IMR-90 (cell line): ENCODE measurements around the gene TENT5D. TPM values are rescaled to one million over a fixed set of nuclear protein-coding genes. Genes with fewer than 3 reads are reported as not detected.
"Not testable (repeated sequence)": the region's sequence is repeated elsewhere in the genome, so short reads cannot be mapped to it uniquely, and the experiment has no call there.

Experiments used
- ATAC-seq: fragments of 200-7000 bp; cut with Tn5 transposase; 2 replicates; pipeline ENCODE4 v1.9.1; 2020; ENCODE audit warnings: low read depth, mild to moderate bottlenecking, moderate library complexity
- Bru-seq: library from RNA; stranded (reverse); fragments of 400-500 nt; gene quantifications from one replicate; lab custom pipeline; 2021; lab: Mats Ljungman, UMichigan
- BruChase-seq, 2 experiments: library from RNA; stranded (reverse); fragments of 400-500 nt; gene quantifications; one replicate each; lab custom pipeline; 2021; lab: Mats Ljungman, UMichigan
- BruUV-seq: library from RNA; stranded (reverse); fragments of 400-500 nt; replicated peaks from 2 replicates; lab custom pipeline; 2021; lab: Mats Ljungman, UMichigan
- CTCF ChIA-PET: fragments of 300-600 bp; formaldehyde crosslinking; extraction: SDS; loops from one replicate; lab custom pipeline; 2021; ENCODE audit warnings: antibody characterized with exemption; lab: Yijun Ruan, JAX
- POLR2A ChIA-PET: fragments of 300-600 bp; sonication (Branson Sonifier 250); formaldehyde crosslinking; loops from one replicate; lab custom pipeline; 2022; ENCODE audit warnings: antibody characterized with exemption; ENCODE audit not compliant: unreplicated experiment; lab: Charles Lee
- DNase-seq: peaks from one replicate; pipeline ENCODE4 v3.0.0; 2013
- H2AFZ ChIP-seq: replicated peaks from 2 replicates; pipeline ENCODE3; 2013; ENCODE audit warnings: low read length, mild to moderate bottlenecking; ENCODE audit not compliant: poor library complexity
- H2AK5ac ChIP-seq: 2 replicates; pipeline ENCODE4 v1.6.1; 2013; ENCODE audit warnings: low read depth, low read length, inconsistent platforms
- H2AK9ac ChIP-seq: replicated peaks from 2 replicates; pipeline ENCODE3; 2013; ENCODE audit warnings: mild to moderate bottlenecking, low read depth, low read length, moderate library complexity; ENCODE audit not compliant: poor library complexity
- H2BK120ac ChIP-seq: 2 replicates; pipeline ENCODE4 v1.6.1; 2013; ENCODE audit warnings: low read depth, low read length, inconsistent platforms
- H2BK15ac ChIP-seq: 3 replicates; pipeline ENCODE4 v1.6.1; 2013; ENCODE audit warnings: low read depth, low read length, inconsistent platforms
- H2BK20ac ChIP-seq: 2 replicates; pipeline ENCODE4 v1.6.1; 2013; ENCODE audit warnings: low read depth, mild to moderate bottlenecking, inconsistent platforms, low read length, moderate library complexity
- H2BK5ac ChIP-seq: 2 replicates; pipeline ENCODE4 v1.6.1; 2013; ENCODE audit warnings: mild to moderate bottlenecking, low read depth, low read length, inconsistent platforms; ENCODE audit not compliant: poor library complexity, severe bottlenecking
- H3K14ac ChIP-seq: replicated peaks from 2 replicates; pipeline ENCODE4 v1.6.1; 2013; ENCODE audit warnings: low read depth, low read length, inconsistent platforms
- H3K18ac ChIP-seq: 2 replicates; pipeline ENCODE4 v1.6.1; 2013; ENCODE audit warnings: low read depth, low read length, control low read depth
- H3K23ac ChIP-seq: 2 replicates; pipeline ENCODE4 v1.6.1; 2013; ENCODE audit warnings: low read depth, low read length, inconsistent platforms
- H3K27ac ChIP-seq: 2 replicates; pipeline ENCODE4 v1.5.1; 2013; ENCODE audit warnings: mild to moderate bottlenecking, control low read depth, low read length; ENCODE audit not compliant: insufficient read depth
- H3K27me3 ChIP-seq: 2 replicates; pipeline ENCODE4 v1.6.1; 2013; ENCODE audit warnings: low read length; ENCODE audit not compliant: control insufficient read depth, insufficient read depth
- H3K36me3 ChIP-seq: 2 replicates; pipeline ENCODE4 v1.6.1; 2013; ENCODE audit warnings: low read length, mixed read lengths; ENCODE audit not compliant: control insufficient read depth, insufficient read depth
- H3K4ac ChIP-seq: 2 replicates; pipeline ENCODE4 v1.6.1; 2013; ENCODE audit warnings: low read depth, low read length, inconsistent platforms
- H3K4me1 ChIP-seq: 2 replicates; pipeline ENCODE4 v1.6.1; 2013; ENCODE audit warnings: low read length, mixed read lengths; ENCODE audit not compliant: control insufficient read depth, insufficient read depth
- H3K4me2 ChIP-seq: 2 replicates; pipeline ENCODE4 v1.6.1; 2013; ENCODE audit warnings: low read depth, mild to moderate bottlenecking, control low read depth, low read length, moderate library complexity
- H3K4me3 ChIP-seq: 2 replicates; pipeline ENCODE4 v1.5.1; 2013; ENCODE audit warnings: low read depth, mild to moderate bottlenecking, control low read depth, low read length, moderate library complexity; ENCODE audit not compliant: insufficient read depth
- H3K56ac ChIP-seq: 2 replicates; pipeline ENCODE4 v1.6.1; 2013; ENCODE audit warnings: low read length, inconsistent platforms; ENCODE audit not compliant: insufficient read depth; ENCODE audit errors: extremely low read depth
- H3K79me1 ChIP-seq, 2 experiments: 2 replicates each; pipeline ENCODE4 v1.6.1; 2013; ENCODE audit warnings: low read length in 2 of 2, inconsistent platforms in 1 of 2, low read depth in 1 of 2
- H3K9ac ChIP-seq: 2 replicates; pipeline ENCODE4 v1.6.1; 2013; ENCODE audit warnings: low read depth, low read length, control low read depth
- H3K9me1 ChIP-seq: 2 replicates; pipeline ENCODE4 v1.6.1; 2013; ENCODE audit warnings: low read length, inconsistent platforms; ENCODE audit not compliant: insufficient read depth
- H3K9me3 ChIP-seq: 2 replicates; pipeline ENCODE4 v1.6.1; 2013; ENCODE audit warnings: low read length; ENCODE audit not compliant: control insufficient read depth, insufficient read depth
- H4K20me1 ChIP-seq: 2 replicates; pipeline ENCODE4 v1.6.1; 2013; ENCODE audit warnings: low read length, inconsistent platforms; ENCODE audit not compliant: insufficient read depth
- H4K5ac ChIP-seq: 2 replicates; pipeline ENCODE4 v1.6.1; 2013; ENCODE audit warnings: mild to moderate bottlenecking, low read depth, low read length, control low read depth
- H4K8ac ChIP-seq, 2 experiments: 2 replicates each; pipeline ENCODE4 v1.6.1; 2013; ENCODE audit warnings: low read depth in 2 of 2, low read length in 2 of 2, control low read depth in 1 of 2, inconsistent platforms in 1 of 2
- H4K91ac ChIP-seq: 2 replicates; pipeline ENCODE4 v1.6.1; 2013; ENCODE audit warnings: low read depth, low read length, inconsistent platforms; ENCODE audit not compliant: insufficient read depth
- CHD1 ChIP-seq: IDR thresholded peaks from 2 replicates; pipeline ENCODE4 v1.6.1; 2012; ENCODE audit warnings: low read depth, low read length, improper control_type of control experiment
- ELK1 ChIP-seq: fragments of 150-350 bp; IDR thresholded peaks from 2 replicates; pipeline ENCODE4 v1.6.1; 2016; ENCODE audit warnings: low read depth, mild to moderate bottlenecking, low read length, moderate library complexity, borderline replicate concordance
- MAFK ChIP-seq: IDR thresholded peaks from 2 replicates; pipeline ENCODE4 v1.6.1; 2012; ENCODE audit warnings: low read depth, low read length, improper control_type of control experiment
- WGBS, 2 experiments: methylation state at CpG; one replicate each; pipeline versions ENCODE4 v1.1.5 to v1.1.7; 2013; ENCODE audit warnings: missing lambda C conversion rate in 2 of 2; ENCODE audit not compliant: insufficient read length in 1 of 2; ENCODE audit errors: extremely low coverage in 2 of 2; 5-methylcytosine and 5-hydroxymethylcytosine counted together
- dilution Hi-C: fragments of 300-500 bp; cut with HindIII; formaldehyde crosslinking; loops from one replicate; pipeline ENCODE4 v1.14.3; 2018; ENCODE audit warnings: low sequenced_read_pairs; ENCODE audit not compliant: unreplicated experiment
- in situ Hi-C: fragments of 300-500 bp; cut with MboI; formaldehyde crosslinking; loops from 3 replicates; pipeline ENCODE4 v1.14.3; 2019; ENCODE audit warnings: low sequenced_read_pairs, inconsistent platforms, mixed read lengths
- intact Hi-C: fragments of 100-400 bp; cut with micrococcal nuclease; formaldehyde crosslinking; loops from 2 replicates; pipeline ENCODE4 v1.10.0; 2022
- long read RNA-seq: library from polyadenylated mRNA; unstranded; transcript quantifications from one replicate; pipeline ENCODE4 v2.0.0, GENCODE V29; 2021; ENCODE audit not compliant: unreplicated experiment
- polyA plus RNA-seq, 3 experiments: library from polyadenylated mRNA; depleted of rRNA; stranded (reverse); fragments of >200 nt; gene quantifications; 2 replicates each; pipeline ENCODE4 v1.2.3, GENCODE V29; 2012; ENCODE audit warnings: low replicate concordance in 1 of 3
- total RNA-seq: library from RNA; depleted of rRNA; stranded (reverse); fragments of >200 nt; gene quantifications from 2 replicates; pipeline ENCODE4 v1.2.3, GENCODE V29; 2012; rRNA removed

Gene TENT5D
- not detected in 2 replicates for total RNA-seq
- polyA plus RNA-seq (2012; rRNA removed), result not detected in 2 replicates
- not detected in 2 replicates for polyA plus RNA-seq (2012; cell fraction: cytosol; rRNA removed)
- polyA plus RNA-seq (2012; cell fraction: nucleus; rRNA removed; ENCODE audit: low replicate concordance), result not detected in 2 replicates
- percentile 5 among the genes with signal in this experiment for Bru-seq, nascent RNA
- BruChase-seq, experiment 1, labeled RNA remaining after a 6-hour chase, result percentile 1 among the genes with signal in this experiment
- percentile 3 among the genes with signal in this experiment for BruChase-seq, experiment 2, labeled RNA remaining after a 2-hour chase
- long read RNA-seq, result 0 reads

GRCh38 chrX:80420147-80420546 is at the start of gene TENT5D:
TSS of gene TENT5D (plus strand) at chrX:80420447. CDS start at chrX:80442540, 22,093 bp downstream.
- Histone ChIP-seq H3K9me1 (no peaks in the 10 kb centered on the region), H4K5ac (no peak within 1 kb of the TSS), H3K14ac (no peak within 1 kb of the TSS), H3K23ac (no peak within 1 kb of the TSS), H4K91ac (no peak within 1 kb of the TSS), H3K4me3 (no peak within 1 kb of the TSS), H4K8ac (no peak within 1 kb of the TSS), H3K4me1 (no peaks in the 10 kb centered on the region), H3K56ac (no peak within 1 kb of the TSS), H3K79me1 (no peaks in the 10 kb centered on the region), H4K20me1 (no peaks in the 10 kb centered on the region), H2BK5ac (no peak within 1 kb of the TSS), H2AFZ (no peak within 1 kb of the TSS), H3K4ac (no peak within 1 kb of the TSS), H3K27ac (no peak within 1 kb of the TSS), H2BK120ac (no peak within 1 kb of the TSS), H3K36me3 (no peaks in the 10 kb centered on the region), H3K4me2 (no peak within 1 kb of the TSS), H3K9me3 (no peaks in the 10 kb centered on the region), H3K27me3 (no peaks in the 10 kb centered on the region), H2AK5ac (no peak within 1 kb of the TSS), H3K9ac (no peak within 1 kb of the TSS), H3K18ac (no peak within 1 kb of the TSS), H2BK15ac (no peak within 1 kb of the TSS), H2BK20ac (no peak within 1 kb of the TSS), H2AK9ac (no peak within 1 kb of the TSS)
- intact Hi-C loops, result no loop called here
- TF ChIP-seq ELK1 (no peak), CHD1 (no peak), MAFK (no peak)
- DNase-seq, result no peak
- dilution Hi-C loops, result no loop called here
- no TSS peak for BruUV-seq
- ATAC-seq, result no peak
- in situ Hi-C loops, result no loop called here
- POLR2A ChIA-PET, result no interaction called here
- CTCF ChIA-PET, result no interaction called here

- WGBS, 2 experiments, result no CpG with 5 or more reads among the region's 1 CpG
- H3K23ac ChIP-seq, H4K8ac ChIP-seq, H3K4me1 ChIP-seq, H3K79me1 ChIP-seq, H2BK15ac ChIP-seq, H3K56ac ChIP-seq, H2AK9ac ChIP-seq, H3K36me3 ChIP-seq, H4K91ac ChIP-seq, H2BK120ac ChIP-seq, H4K5ac ChIP-seq, H4K20me1 ChIP-seq, H3K27me3 ChIP-seq, H2BK5ac ChIP-seq, H3K18ac ChIP-seq, H3K9me3 ChIP-seq, dilution Hi-C loops, H3K4me2 ChIP-seq, intact Hi-C loops, ATAC-seq, H3K4ac ChIP-seq, in situ Hi-C loops, H2AFZ ChIP-seq, H2AK5ac ChIP-seq, H3K9me1 ChIP-seq, POLR2A ChIA-PET, BruUV-seq, DNase-seq, H3K14ac ChIP-seq, H3K4me3 ChIP-seq, H3K27ac ChIP-seq, H2BK20ac ChIP-seq, H3K9ac ChIP-seq, CTCF ChIA-PET: not testable (repeated sequence)
These were observed 34.6 kb upstream of the TENT5D start for GRCh38 chrX:80385651-80386050.
